DND-41 (cell line): ENCODE data around the gene ENPP6.

Experiments used
- EZH2 ChIP-seq: IDR thresholded peaks from 3 replicates; pipeline ENCODE4 v1.6.1; 2012; ENCODE audit warnings: borderline replicate concordance, low read depth, mild to moderate bottlenecking, moderate library complexity, low read length, inconsistent platforms; ENCODE audit not compliant: severe bottlenecking
- TF ChIP-seq, protein P1 (sequence below): IDR thresholded peaks from 2 replicates; pipeline ENCODE4 v1.5.1; 2012; ENCODE audit warnings: borderline replicate concordance, low read length, moderate library complexity, mild to moderate bottlenecking; ENCODE audit not compliant: poor library complexity, severe bottlenecking; ENCODE audit errors: extremely low read depth

DNA sequence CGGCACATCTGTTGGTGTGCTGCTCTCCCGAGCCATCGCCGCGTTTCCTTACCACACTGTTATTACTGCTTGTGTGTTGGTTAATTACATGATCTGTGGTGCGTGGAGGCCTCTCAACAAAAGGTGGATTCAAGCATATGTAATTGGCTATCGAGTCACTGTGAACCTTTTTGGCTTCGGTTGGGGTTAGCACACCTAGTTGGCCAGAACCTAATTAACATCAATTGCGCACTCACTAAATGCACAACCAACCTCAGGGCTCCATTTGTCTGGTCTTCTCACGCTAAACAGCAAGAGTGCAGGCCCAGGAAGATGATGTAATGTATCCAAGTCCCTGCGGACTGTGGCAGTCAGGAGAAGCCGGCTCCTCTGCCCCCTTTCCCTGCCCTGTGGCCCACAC is 17.4 kb downstream of the ENPP6 start:
- TF ChIP-seq, protein P1, sequence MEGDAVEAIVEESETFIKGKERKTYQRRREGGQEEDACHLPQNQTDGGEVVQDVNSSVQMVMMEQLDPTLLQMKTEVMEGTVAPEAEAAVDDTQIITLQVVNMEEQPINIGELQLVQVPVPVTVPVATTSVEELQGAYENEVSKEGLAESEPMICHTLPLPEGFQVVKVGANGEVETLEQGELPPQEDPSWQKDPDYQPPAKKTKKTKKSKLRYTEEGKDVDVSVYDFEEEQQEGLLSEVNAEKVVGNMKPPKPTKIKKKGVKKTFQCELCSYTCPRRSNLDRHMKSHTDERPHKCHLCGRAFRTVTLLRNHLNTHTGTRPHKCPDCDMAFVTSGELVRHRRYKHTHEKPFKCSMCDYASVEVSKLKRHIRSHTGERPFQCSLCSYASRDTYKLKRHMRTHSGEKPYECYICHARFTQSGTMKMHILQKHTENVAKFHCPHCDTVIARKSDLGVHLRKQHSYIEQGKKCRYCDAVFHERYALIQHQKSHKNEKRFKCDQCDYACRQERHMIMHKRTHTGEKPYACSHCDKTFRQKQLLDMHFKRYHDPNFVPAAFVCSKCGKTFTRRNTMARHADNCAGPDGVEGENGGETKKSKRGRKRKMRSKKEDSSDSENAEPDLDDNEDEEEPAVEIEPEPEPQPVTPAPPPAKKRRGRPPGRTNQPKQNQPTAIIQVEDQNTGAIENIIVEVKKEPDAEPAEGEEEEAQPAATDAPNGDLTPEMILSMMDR, result no peak
- no peak for TF ChIP-seq EZH2
